SK-N-MC (cell line): ENCODE results near the gene PRKCQ.

ENCODE experiments used
- EZH2 ChIP-seq: fragments of 200-600 bp; sonication (generic); IDR thresholded peaks from one replicate; pipeline ENCODE4 v1.6.1; 2017; ENCODE audit warnings: antibody characterized with exemption
- FOXP2 ChIP-seq: optimal IDR thresholded peaks from 2 replicates; pipeline ENCODE3; 2011; ENCODE audit warnings: mild to moderate bottlenecking, moderate library complexity; ENCODE audit not compliant: insufficient read depth; ENCODE audit errors: extremely low read length, control extremely low read depth
- POLR2AphosphoS5 ChIP-seq: IDR thresholded peaks from 2 replicates; pipeline ENCODE4 v1.6.1; 2012; ENCODE audit warnings: mild to moderate bottlenecking, low read depth, low read length, borderline replicate concordance

DNA sequence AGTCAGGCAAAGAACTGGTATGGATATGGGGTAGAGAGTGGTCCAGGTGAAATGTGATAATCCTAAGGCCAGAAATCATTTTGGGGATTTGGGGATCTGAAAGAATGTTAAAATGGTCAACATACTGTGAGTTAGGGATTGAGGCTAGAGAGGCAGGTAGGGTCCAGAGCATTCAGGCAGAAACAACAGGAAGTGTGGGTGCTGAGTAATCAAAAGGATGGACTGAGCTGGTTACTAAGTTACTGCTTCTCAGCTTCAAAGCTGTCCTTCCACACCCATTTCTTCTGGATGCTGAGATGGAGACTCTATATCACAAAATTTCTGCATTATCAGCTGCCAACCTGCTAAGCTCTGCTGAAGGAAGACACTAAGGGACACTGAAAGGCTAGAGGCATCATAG lies 30.6 kb upstream of the PRKCQ start:
- TF ChIP-seq POLR2AphosphoS5: no peak
- TF ChIP-seq EZH2: no peak
- TF ChIP-seq FOXP2: no peak
